HCT116 (cell line): Measurements from ENCODE around the gene NEK6. TPM values are rescaled to one million over a fixed set of nuclear protein-coding genes. Genes with fewer than 3 reads are reported as not detected.

Experiments used
- ATAC-seq: fragments of 200-7000 bp; cut with Tn5 transposase; 2 replicates; pipeline ENCODE4 v1.9.1; 2020; ENCODE audit warnings: mild to moderate bottlenecking, moderate library complexity
- BruUV-seq: library from RNA; stranded (reverse); fragments of 400-500 nt; replicated peaks from 2 replicates; lab custom pipeline; 2021; lab: Mats Ljungman, UMichigan
- CTCF ChIA-PET: fragments of 300-600 bp; sonication (Branson Sonifier 250); formaldehyde crosslinking; loops from one replicate; lab custom pipeline; 2021; ENCODE audit warnings: antibody characterized with exemption; lab: Charles Lee
- POLR2A ChIA-PET: fragments of 300-600, 350-600 bp; sonication (Branson Sonifier 250); formaldehyde crosslinking; loops from one replicate; lab custom pipeline; 2021; ENCODE audit warnings: antibody characterized with exemption; lab: Charles Lee
- RAD21 ChIA-PET, 2 experiments: fragments of 300-600 bp; sonication (Branson Sonifier 250); formaldehyde crosslinking; loops; one replicate each; lab custom pipeline; 2023; ENCODE audit warnings: low total read pairs in 2 of 2; ENCODE audit not compliant: uncharacterized antibody in 2 of 2, unreplicated experiment in 2 of 2, low non-redundant PET in 1 of 2; lab: Charles Lee
- DNase-seq: peaks from one replicate; pipeline ENCODE4 v3.0.0-alpha.2; 2010; ENCODE audit warnings: low read depth, low spot score
- H2AFZ ChIP-seq: fragments of 200-600 bp; shearing (Covaris generic), sonication (generic); 2 replicates; pipeline ENCODE4 v1.6.1; 2017; ENCODE audit warnings: low read depth, mixed run types, mixed read lengths, antibody characterized with exemption, low read length; ENCODE audit not compliant: poor library complexity, severe bottlenecking
- H3K27ac ChIP-seq: 2 replicates; pipeline ENCODE4 v1.5.1; 2012; ENCODE audit warnings: low read depth, low read length
- H3K27me3 ChIP-seq: fragments of 200-600 bp; sonication (generic); 2 replicates; pipeline ENCODE4 v1.6.1; 2016; ENCODE audit warnings: mixed run types, low read length, mixed read lengths; ENCODE audit not compliant: insufficient read depth
- H3K36me3 ChIP-seq, 2 experiments: fragments of 200-500 bp in 1 of 2; fragments of 200-600 bp in 1 of 2; sonication (Bioruptor generic) in 1 of 2; sonication (generic) in 1 of 2; 2 replicates each; pipeline versions ENCODE4 v1.5.1 to v1.6.1; 2014 to 2016; ENCODE audit warnings: low read length in 2 of 2, inconsistent platforms in 1 of 2, mixed read lengths in 1 of 2, mixed run types in 1 of 2; ENCODE audit not compliant: insufficient read depth in 2 of 2, control insufficient read depth in 1 of 2
- H3K4me1 ChIP-seq, 2 experiments: fragments of 200-600 bp in 1 of 2; sonication (generic) in 1 of 2; 2 replicates each; pipeline versions ENCODE4 v1.5.1 to v1.6.1; 2012 to 2017; ENCODE audit warnings: low read length in 2 of 2, inconsistent platforms in 1 of 2, mild to moderate bottlenecking in 1 of 2, mixed read lengths in 1 of 2, mixed run types in 1 of 2, moderate library complexity in 1 of 2; ENCODE audit not compliant: insufficient read depth in 2 of 2, control insufficient read depth in 1 of 2
- H3K4me2 ChIP-seq: fragments of 200-600 bp; sonication (generic); 2 replicates; pipeline ENCODE4 v1.6.1; 2017; ENCODE audit warnings: mixed run types, low read length, mixed read lengths
- H3K4me3 ChIP-seq, 2 experiments: fragments of 200-600 bp in 1 of 2; sonication (generic) in 1 of 2; replicated peaks in 1 of 2; 2 replicates each; pipeline ENCODE4 v1.5.1; 2011 to 2016; ENCODE audit warnings: low read length in 2 of 2, control low read depth in 1 of 2, low read depth in 1 of 2, mild to moderate bottlenecking in 1 of 2, mixed read lengths in 1 of 2, mixed run types in 1 of 2
- H3K79me2 ChIP-seq: fragments of 200-600 bp; sonication (generic); 2 replicates; pipeline ENCODE4 v1.6.1; 2017; ENCODE audit warnings: mild to moderate bottlenecking, mixed run types, low read length, moderate library complexity, mixed read lengths; ENCODE audit not compliant: insufficient read depth
- H3K9ac ChIP-seq: fragments of 200-600 bp; sonication (generic); 2 replicates; pipeline ENCODE4 v1.6.1; 2016; ENCODE audit warnings: low read length, mixed read lengths
- H3K9me2 ChIP-seq: fragments of 200-600 bp; sonication (generic), shearing (Covaris generic); 2 replicates; pipeline ENCODE4 v1.6.1; 2017; ENCODE audit warnings: mixed run types, mild to moderate bottlenecking, moderate library complexity; ENCODE audit not compliant: insufficient read depth
- H3K9me3 ChIP-seq, 2 experiments: fragments of 200-500 bp in 1 of 2; fragments of 200-600 bp in 1 of 2; sonication (Bioruptor generic) in 1 of 2; sonication (generic) in 1 of 2; 2 replicates each; pipeline ENCODE4 v1.6.1; 2014 to 2017; ENCODE audit warnings: low read length in 2 of 2, mixed read lengths in 2 of 2, inconsistent platforms in 1 of 2, low read depth in 1 of 2, mild to moderate bottlenecking in 1 of 2, mixed run types in 1 of 2, moderate library complexity in 1 of 2; ENCODE audit not compliant: control insufficient read depth in 1 of 2, insufficient read depth in 1 of 2
- H4K20me1 ChIP-seq: fragments of 200-600 bp; sonication (generic), shearing (Covaris generic); 2 replicates; pipeline ENCODE4 v1.6.1; 2017; ENCODE audit warnings: mixed run types, mild to moderate bottlenecking, moderate library complexity; ENCODE audit not compliant: insufficient read depth
- ATF3 ChIP-seq: IDR thresholded peaks from 2 replicates; pipeline ENCODE4 v1.6.1; 2012
- CBX3 ChIP-seq: IDR thresholded peaks from 2 replicates; pipeline ENCODE4 v1.6.1; 2012; ENCODE audit warnings: low read depth
- ELF1 ChIP-seq: IDR thresholded peaks from 2 replicates; pipeline ENCODE4 v1.6.1; 2012; ENCODE audit warnings: low read depth, borderline replicate concordance
- EZH2 ChIP-seq: fragments of 200-600 bp; sonication (generic); IDR thresholded peaks from 2 replicates; pipeline ENCODE4 v1.6.1; 2017; ENCODE audit warnings: antibody characterized with exemption, mixed run types
- EZH2phosphoT487 ChIP-seq: fragments of 200-600 bp; IDR thresholded peaks from 2 replicates; pipeline ENCODE4 v1.6.1; 2018; ENCODE audit warnings: antibody characterized with exemption, borderline replicate concordance
- FOSL1 ChIP-seq: IDR thresholded peaks from 2 replicates; pipeline ENCODE4 v1.6.1; 2012; ENCODE audit warnings: low read depth
- MAX ChIP-seq: IDR thresholded peaks from 2 replicates; pipeline ENCODE4 v1.6.1; 2012
- POLR2A ChIP-seq: IDR thresholded peaks from 2 replicates; pipeline ENCODE4 v1.7.0; 2011; ENCODE audit warnings: borderline replicate concordance; ENCODE audit not compliant: insufficient read depth, insufficient read length; ENCODE audit errors: extremely low read depth
- RAD21 ChIP-seq: IDR thresholded peaks from 2 replicates; pipeline ENCODE4 v1.6.1; 2012; ENCODE audit warnings: low read depth, mild to moderate bottlenecking
- SP1 ChIP-seq: IDR thresholded peaks from 2 replicates; pipeline ENCODE4 v1.6.1; 2012; ENCODE audit warnings: low read depth
- SRF ChIP-seq: IDR thresholded peaks from 2 replicates; pipeline ENCODE4 v1.6.1; 2012; ENCODE audit warnings: low read depth
- TCF7L2 ChIP-seq: IDR thresholded peaks from 2 replicates; pipeline ENCODE4 v1.7.0; 2011; ENCODE audit warnings: borderline replicate concordance, inconsistent platforms; ENCODE audit not compliant: insufficient read depth, insufficient read length; ENCODE audit errors: extremely low read depth
- ZBTB33 ChIP-seq: IDR thresholded peaks from 2 replicates; pipeline ENCODE4 v1.6.1; 2011; ENCODE audit warnings: mild to moderate bottlenecking, low read length, moderate library complexity; ENCODE audit not compliant: insufficient replicate concordance; ENCODE audit errors: extremely low read depth
- ZNF274 ChIP-seq: fragments of 200-500 bp; sonication (Bioruptor generic); IDR thresholded peaks from 2 replicates; pipeline ENCODE4 v1.6.1; 2014; ENCODE audit warnings: mild to moderate bottlenecking, low read depth, low read length, inconsistent platforms
- intact Hi-C: fragments of 100-400 bp; cut with micrococcal nuclease; formaldehyde crosslinking; loops from 2 replicates; pipeline ENCODE4 v1.10.0; 2022
- total RNA-seq: library from RNA; stranded (reverse); gene quantifications from one replicate; pipeline ENCODE4 v1.2.1, GENCODE V29; 2021; ENCODE audit not compliant: unreplicated experiment
- TF ChIP-seq, protein P1 (sequence below): IDR thresholded peaks from 2 replicates; pipeline ENCODE4 v1.6.1; 2012; ENCODE audit warnings: low read depth

Gene NEK6
- total RNA-seq, 1 experiment from 2014 or later, result 40.8 TPM

GRCh38 chr9:124321416-124321815 lies 63.7 kb downstream of the NEK6 start:
- ChIA-PET RAD21 (no interaction called here), POLR2A (no interaction called here), CTCF (interaction anchor here (4.3 kb wide), 1 partner anchor 195 kb away, joined by 16 read pairs; no protein-coding TSS in a partner anchor)
- H3K4me2 ChIP-seq, result no peak overlapping the region
- no peaks in the 10 kb centered on the region for H3K79me2 ChIP-seq
- intact Hi-C loops, result no loop called here
- H3K9ac ChIP-seq, result no peak overlapping the region
- no peak overlapping the region for H2AFZ ChIP-seq
- no peak for DNase-seq
- no peaks in the 10 kb centered on the region for H4K20me1 ChIP-seq
- no TSS peak for BruUV-seq
- H3K9me2 ChIP-seq, result no peaks in the 10 kb centered on the region
- no peak overlapping the region for H3K27ac ChIP-seq
- H3K4me1 ChIP-seq, result peaks cover 0 to 9% of the 10 kb centered on the region in 2 experiments; a peak in 1 of 4 replicates
- no peaks in the 10 kb centered on the region for H3K36me3 ChIP-seq
- no peak overlapping the region for H3K4me3 ChIP-seq
- H3K27me3 ChIP-seq, result no peaks in the 10 kb centered on the region
- no peak for ATAC-seq
- TF ChIP-seq EZH2phosphoT487, result no peak
- TF ChIP-seq SP1, result no peak
- TF ChIP-seq FOSL1, result no peak
- TF ChIP-seq CBX3, result no peak
- no peak for TF ChIP-seq MAX
- no peak for TF ChIP-seq ELF1
- TF ChIP-seq EZH2, result no peak
- no peak for TF ChIP-seq ZNF274
- TF ChIP-seq SRF, result no peak
- TF ChIP-seq RAD21, result no peak
- no peak for TF ChIP-seq TCF7L2
- TF ChIP-seq, protein P1, sequence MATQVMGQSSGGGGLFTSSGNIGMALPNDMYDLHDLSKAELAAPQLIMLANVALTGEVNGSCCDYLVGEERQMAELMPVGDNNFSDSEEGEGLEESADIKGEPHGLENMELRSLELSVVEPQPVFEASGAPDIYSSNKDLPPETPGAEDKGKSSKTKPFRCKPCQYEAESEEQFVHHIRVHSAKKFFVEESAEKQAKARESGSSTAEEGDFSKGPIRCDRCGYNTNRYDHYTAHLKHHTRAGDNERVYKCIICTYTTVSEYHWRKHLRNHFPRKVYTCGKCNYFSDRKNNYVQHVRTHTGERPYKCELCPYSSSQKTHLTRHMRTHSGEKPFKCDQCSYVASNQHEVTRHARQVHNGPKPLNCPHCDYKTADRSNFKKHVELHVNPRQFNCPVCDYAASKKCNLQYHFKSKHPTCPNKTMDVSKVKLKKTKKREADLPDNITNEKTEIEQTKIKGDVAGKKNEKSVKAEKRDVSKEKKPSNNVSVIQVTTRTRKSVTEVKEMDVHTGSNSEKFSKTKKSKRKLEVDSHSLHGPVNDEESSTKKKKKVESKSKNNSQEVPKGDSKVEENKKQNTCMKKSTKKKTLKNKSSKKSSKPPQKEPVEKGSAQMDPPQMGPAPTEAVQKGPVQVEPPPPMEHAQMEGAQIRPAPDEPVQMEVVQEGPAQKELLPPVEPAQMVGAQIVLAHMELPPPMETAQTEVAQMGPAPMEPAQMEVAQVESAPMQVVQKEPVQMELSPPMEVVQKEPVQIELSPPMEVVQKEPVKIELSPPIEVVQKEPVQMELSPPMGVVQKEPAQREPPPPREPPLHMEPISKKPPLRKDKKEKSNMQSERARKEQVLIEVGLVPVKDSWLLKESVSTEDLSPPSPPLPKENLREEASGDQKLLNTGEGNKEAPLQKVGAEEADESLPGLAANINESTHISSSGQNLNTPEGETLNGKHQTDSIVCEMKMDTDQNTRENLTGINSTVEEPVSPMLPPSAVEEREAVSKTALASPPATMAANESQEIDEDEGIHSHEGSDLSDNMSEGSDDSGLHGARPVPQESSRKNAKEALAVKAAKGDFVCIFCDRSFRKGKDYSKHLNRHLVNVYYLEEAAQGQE, result no peak
- TF ChIP-seq ATF3, result no peak
- TF ChIP-seq ZBTB33, result no peak
- no peak for TF ChIP-seq POLR2A
- H3K9me3 ChIP-seq, result no peaks in the 10 kb centered on the region
